Left ventricle myocardium inferior (tissue), 1 donor: Measurements from ENCODE around the gene CRPPA. TPM values are rescaled to one million over a fixed set of nuclear protein-coding genes. Genes with fewer than 3 reads are reported as not detected.

Experiments used
- DNase-seq: peaks from one replicate; pipeline ENCODE4 v3.0.0-alpha.2; 2020
- H3K27ac ChIP-seq: fragments of 200-600 bp; replicated peaks from 2 replicates; pipeline ENCODE4 v1.8.0; 2021
- H3K27me3 ChIP-seq: fragments of 200-600 bp; 2 replicates; pipeline ENCODE4 v1.8.0; 2021; ENCODE audit warnings: low read depth
- H3K36me3 ChIP-seq: fragments of 200-600 bp; 2 replicates; pipeline ENCODE4 v1.8.0; 2021
- H3K4me1 ChIP-seq: fragments of 200-600 bp; 2 replicates; pipeline ENCODE4 v1.8.0; 2021
- H3K4me3 ChIP-seq: fragments of 200-600 bp; 2 replicates; pipeline ENCODE4 v1.8.0; 2021; ENCODE audit warnings: mild to moderate bottlenecking, moderate library complexity
- H3K9me3 ChIP-seq: fragments of 200-600 bp; replicated peaks from 2 replicates; pipeline ENCODE4 v1.8.0; 2021
- intact Hi-C: fragments of 100-400 bp; cut with micrococcal nuclease; formaldehyde crosslinking; loops from one replicate; pipeline ENCODE4 v1.11.0; 2022
- total RNA-seq: library from RNA; stranded (reverse); fragmentation: NEBNext Ultra II Directional; extraction: Animal tissue kit (Norgen Biotek cat#: 25700); gene quantifications from one replicate; pipeline ENCODE4 v1.2.1, GENCODE V29; 2021
- TF ChIP-seq, protein P1 (sequence below): fragments of 200-600 bp; IDR thresholded peaks from 2 replicates; pipeline ENCODE4 v1.8.0; 2021; ENCODE audit warnings: antibody characterized with exemption, mild to moderate bottlenecking, borderline replicate concordance
- donor health status: DM: no; HTN: yes; CAD: no; lungs with severe emphysema.

The CRPPA gene
- total RNA-seq, 1 donor from 2014 or later, result 8.3 TPM

DNA sequence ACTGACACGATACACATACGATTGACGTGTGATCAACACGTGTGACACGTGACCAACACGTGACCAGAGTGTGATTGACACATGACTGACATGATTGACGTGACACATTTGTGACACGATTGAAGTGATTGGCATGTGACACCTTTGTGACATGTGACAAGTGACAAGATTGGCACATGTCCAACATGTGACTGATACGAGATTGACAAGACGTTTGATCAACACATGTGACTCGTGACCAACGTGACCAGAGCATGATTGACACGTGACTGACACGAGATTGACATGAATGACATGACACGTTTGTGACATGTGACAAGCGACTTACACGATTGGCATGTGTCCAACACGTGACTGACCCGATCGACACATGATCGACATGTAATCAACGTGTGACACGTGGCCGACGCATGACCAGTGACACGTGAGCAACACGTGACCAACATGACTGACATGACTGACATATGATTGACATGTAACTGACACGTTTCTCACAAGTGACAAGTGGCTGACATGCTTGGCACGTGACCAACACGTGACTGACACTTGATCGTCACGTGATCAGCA is 22.0 kb downstream of the CRPPA start:
- TF ChIP-seq, protein P1, sequence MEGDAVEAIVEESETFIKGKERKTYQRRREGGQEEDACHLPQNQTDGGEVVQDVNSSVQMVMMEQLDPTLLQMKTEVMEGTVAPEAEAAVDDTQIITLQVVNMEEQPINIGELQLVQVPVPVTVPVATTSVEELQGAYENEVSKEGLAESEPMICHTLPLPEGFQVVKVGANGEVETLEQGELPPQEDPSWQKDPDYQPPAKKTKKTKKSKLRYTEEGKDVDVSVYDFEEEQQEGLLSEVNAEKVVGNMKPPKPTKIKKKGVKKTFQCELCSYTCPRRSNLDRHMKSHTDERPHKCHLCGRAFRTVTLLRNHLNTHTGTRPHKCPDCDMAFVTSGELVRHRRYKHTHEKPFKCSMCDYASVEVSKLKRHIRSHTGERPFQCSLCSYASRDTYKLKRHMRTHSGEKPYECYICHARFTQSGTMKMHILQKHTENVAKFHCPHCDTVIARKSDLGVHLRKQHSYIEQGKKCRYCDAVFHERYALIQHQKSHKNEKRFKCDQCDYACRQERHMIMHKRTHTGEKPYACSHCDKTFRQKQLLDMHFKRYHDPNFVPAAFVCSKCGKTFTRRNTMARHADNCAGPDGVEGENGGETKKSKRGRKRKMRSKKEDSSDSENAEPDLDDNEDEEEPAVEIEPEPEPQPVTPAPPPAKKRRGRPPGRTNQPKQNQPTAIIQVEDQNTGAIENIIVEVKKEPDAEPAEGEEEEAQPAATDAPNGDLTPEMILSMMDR, result no peak
- Histone ChIP-seq H3K27ac (no peak overlapping the region), H3K36me3 (peaks cover 9% of the 10 kb centered on the region), H3K4me3 (no peak overlapping the region), H3K27me3 (no peaks in the 10 kb centered on the region), H3K9me3 (peaks cover 21% of the 10 kb centered on the region), H3K4me1 (no peaks in the 10 kb centered on the region)
- DNase-seq, result no peak
- intact Hi-C loops, result no loop called here

DNA sequence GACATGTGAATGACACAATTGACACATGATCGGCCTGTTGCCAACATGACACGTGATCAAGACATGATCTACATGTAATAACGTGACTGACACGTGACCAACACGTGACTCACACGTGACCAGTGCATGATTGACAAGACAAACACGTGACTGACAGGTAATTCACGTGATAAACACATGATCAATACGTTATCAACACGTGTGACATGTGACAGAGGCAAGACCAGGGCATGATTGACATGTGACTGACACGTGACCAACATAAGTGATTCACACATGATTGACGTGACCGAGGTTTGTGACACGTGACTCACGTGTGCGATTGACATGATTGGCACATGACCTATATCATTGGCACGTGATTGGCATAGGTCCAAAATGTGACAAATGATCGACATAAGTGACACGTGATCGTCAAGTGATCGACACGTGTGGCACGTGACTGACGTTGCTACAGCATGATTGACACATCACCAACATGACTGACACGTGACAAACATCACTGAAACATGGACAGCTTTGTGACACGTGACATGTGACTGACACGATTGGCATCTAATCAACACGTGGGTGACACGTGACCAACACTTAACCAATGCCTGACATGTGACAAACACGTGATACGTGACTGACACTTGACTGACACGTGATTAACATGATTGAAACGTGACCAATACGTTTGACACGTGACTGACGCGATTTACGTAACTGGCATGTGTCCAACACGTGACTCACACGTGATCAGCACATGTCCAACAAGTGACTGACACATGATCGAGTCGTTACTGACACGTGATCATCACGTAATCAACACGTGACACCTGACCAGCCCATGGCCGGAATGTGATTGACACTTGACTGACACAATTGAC is 23.0 kb downstream of the CRPPA start:
- TF ChIP-seq, protein P1, result no peak
- DNase-seq, result no peak
- Histone ChIP-seq H3K27ac (no peak overlapping the region), H3K27me3 (no peaks in the 10 kb centered on the region), H3K36me3 (peaks cover 6% of the 10 kb centered on the region), H3K4me3 (no peak overlapping the region), H3K4me1 (no peaks in the 10 kb centered on the region), H3K9me3 (peaks cover 21% of the 10 kb centered on the region)
- intact Hi-C loops, result no loop called here

DNA sequence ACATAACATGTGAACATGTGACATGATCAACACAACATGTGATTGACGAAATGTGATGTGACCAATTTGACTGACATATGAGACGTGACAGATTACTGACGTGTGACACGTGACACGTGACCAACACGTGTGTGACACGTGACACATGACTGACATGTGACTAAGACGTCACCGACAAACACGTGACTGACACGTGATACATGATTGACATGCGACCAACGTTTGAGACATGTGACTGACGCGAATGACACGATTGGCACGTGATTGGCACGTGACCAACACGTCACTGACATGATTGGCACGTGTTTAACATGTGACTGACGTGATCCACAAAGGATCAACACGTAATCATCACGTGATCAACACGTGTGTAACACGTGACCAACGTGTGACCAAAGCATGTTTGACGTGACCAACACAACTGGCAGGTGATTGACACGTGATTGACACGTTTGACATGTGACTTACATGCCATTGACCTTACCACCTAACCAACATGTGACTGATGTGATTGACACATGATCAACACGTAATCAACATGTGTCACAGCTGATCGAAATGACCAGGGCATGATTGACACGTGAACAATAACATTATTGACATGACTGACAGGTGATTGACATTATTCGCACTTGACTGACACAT is 23.7 kb downstream of the CRPPA start:
- TF ChIP-seq, protein P1, result no peak
- no peak overlapping the region for H3K4me3 ChIP-seq
- intact Hi-C loops, result no loop called here
- H3K4me1 ChIP-seq, result no peaks in the 10 kb centered on the region
- no peaks in the 10 kb centered on the region for H3K27me3 ChIP-seq
- peaks cover 15% of the 10 kb centered on the region for H3K9me3 ChIP-seq
- no peak overlapping the region for H3K27ac ChIP-seq
- H3K36me3 ChIP-seq, result no peaks in the 10 kb centered on the region
- no peak for DNase-seq

DNA sequence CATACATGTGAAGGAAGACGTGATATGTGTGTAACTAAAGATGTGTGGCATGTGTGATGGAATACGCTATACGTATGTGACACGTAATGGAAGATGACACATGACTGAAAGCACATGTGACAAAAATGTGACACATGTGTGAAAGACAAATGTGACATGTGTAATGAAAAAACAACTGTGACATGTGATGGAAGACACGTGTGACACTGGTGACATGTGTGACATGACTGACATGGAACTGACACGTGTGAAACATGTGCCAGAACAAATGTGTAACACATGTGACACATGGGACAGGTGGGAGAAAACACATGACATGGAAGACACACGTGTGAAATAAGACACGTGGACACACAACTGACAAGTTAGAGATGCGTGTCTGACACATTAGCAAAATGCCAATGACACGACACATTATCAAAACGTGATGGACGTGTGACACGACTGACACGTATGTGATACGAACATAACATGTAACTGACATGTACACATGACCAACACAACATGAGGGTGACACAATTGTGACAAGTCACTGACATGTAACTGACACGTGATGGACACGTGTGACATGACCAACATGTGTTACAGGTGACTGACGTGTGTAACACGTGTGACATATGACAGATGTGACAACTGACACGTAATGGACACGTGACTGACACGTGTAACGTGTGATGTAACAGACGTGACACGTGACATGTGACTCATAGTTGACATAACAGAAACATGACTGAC is 24.4 kb downstream of the CRPPA start:
- Histone ChIP-seq H3K4me1 (no peaks in the 10 kb centered on the region), H3K4me3 (no peak overlapping the region), H3K27ac (no peak overlapping the region), H3K36me3 (no peaks in the 10 kb centered on the region), H3K9me3 (peaks cover 13% of the 10 kb centered on the region), H3K27me3 (no peaks in the 10 kb centered on the region)
- TF ChIP-seq, protein P1, result no peak
- intact Hi-C loops, result no loop called here
- DNase-seq, result no peak

DNA sequence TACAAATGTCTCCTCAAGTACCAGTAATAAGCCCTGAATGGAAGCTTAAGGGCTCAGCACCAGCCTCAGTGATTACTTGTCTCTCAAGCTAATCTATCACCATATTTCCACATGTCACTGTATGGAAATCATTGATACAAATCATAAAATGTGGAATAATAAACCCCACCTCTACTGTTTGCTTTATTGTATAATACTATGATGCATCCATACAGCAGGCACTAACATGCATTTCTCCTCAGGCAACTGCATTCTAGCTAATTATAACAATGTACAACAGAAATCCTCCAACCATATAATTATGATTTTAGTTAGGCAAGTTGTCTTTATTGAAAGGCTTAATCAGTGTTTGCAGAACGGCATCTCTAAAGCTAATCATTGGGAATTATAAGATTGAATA is 26.2 kb downstream of the CRPPA start:
- H3K4me1 ChIP-seq, result no peaks in the 10 kb centered on the region
- H3K27me3 ChIP-seq, result no peaks in the 10 kb centered on the region
- H3K9me3 ChIP-seq, result peaks cover 13% of the 10 kb centered on the region
- TF ChIP-seq, protein P1, result no peak
- H3K4me3 ChIP-seq, result no peak overlapping the region
- H3K27ac ChIP-seq, result no peak overlapping the region
- no peak for DNase-seq
- intact Hi-C loops, result no loop called here
- H3K36me3 ChIP-seq, result no peaks in the 10 kb centered on the region
